ENCODE measurements around the gene LACRT.
A peak's percentile ranks its signal among the peaks of the same experiment; 100 is the strongest.

GRCh38 chr12:54631988-54632728 lies 2.5 kb downstream of the LACRT start:
- TF ChIP-seq CTCF (IDR thresholded peaks at IDR 0.05) (peak; percentile 35), ZFX (IDR thresholded peaks at IDR 0.05; ENCODE audit: borderline replicate concordance) (no peak)
